GF-D8 (cell line): ENCODE results near the gene TSPAN14.

ENCODE experiments used
- DNase-seq: peaks from one replicate; lab custom pipeline; 2025; lab: John Stamatoyannopoulos, UW

Gene TSPAN14

DNA sequence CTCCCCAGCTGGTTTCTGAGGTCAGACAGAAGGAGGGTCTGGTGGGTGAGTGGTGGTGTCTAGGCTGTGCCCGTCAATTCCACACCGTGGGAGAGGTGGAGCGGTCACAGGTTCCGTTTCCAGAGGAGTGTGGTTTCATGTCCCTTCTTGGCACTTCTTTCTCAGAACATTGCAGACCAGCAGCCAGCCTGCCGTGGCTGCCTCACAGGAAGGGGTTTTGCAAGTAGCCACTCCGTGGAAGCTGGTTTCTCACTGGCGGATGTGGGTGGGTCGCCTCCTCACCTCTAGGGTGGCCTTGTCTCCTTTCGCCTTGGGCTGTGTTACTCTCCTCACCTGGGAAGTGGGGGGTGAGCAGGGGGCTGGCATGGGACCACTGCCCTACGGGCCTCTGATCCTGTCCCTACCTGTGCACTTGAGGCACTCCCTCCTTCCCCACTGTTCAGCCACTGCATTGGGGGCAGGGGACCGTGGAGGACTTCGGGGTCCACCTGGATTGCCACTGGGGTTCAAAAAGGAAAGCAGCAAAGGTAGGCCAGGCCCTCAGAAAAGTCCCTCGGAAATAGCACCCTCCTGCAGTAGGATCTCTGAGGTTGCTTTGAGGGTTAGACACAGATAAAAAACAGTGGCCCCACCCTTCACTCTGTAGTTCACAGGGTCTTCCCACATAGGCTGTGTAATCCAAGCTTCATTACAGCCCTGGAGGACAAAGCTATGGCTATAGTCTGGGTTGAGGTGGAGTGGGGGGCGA is 33.9 kb downstream of the TSPAN14 start:
- DNase-seq = peak; percentile 91

DNA sequence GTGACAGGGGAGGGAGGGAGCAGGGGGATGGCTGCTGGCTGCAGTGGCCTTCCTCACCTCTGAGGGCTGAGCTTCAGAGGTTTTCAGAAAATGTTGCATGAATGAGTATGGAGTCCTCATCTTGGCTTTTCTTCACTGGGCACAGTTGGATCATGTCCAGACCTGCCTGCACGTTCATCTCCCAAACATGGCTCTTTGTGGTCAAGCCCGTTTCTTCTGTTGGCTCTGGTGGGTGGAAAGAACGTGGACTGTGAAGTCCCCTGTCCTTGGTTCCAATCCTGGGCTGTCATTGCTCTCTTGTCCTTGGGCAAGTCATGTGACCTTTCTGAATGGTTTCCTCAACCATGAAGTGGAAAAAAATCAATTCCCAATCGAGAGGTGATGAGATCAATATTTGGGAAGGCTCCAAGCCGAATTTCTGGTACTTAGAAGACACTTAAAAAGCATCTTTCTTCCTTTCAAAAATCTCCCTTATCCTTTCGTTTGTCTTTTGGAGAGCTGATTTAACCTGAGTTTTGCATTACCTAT is 34.5 kb downstream of the TSPAN14 start:
- no peak for DNase-seq

DNA sequence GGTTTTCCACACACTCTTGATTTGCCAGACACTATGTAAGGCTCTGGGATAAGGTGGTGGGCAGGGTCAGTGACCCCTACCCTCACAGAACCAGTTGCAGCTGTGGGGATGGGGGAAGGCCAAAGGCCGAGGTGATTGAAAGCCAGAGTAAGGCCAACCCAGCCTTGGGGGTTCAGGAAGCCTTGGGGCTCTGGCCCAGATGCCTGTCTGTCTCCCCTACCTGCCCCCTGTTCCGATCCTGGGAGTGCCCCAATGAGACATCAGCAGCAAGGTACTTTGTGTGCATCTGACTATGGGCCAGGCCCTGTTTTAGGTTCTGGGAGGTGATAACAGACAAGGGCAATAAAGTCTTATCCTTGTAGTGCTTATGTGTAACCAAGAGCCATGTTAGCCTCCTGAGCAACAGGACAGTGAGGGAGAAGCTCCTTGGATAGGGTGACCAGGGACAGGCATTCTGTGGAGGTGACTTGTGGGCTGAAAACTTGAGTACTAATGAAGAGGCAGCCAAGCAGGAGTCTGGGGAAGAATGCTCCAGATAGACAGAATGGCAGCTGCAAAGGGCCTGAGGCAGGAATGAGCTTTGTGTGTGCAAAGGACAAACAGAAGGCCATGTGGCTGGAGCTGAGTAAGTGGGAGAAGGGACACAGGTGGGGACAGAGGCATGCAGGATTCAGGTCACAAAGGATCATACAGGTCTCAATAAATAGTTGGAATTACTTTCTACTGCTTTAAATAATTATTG is 35.4 kb downstream of the TSPAN14 start:
- no peak for DNase-seq

DNA sequence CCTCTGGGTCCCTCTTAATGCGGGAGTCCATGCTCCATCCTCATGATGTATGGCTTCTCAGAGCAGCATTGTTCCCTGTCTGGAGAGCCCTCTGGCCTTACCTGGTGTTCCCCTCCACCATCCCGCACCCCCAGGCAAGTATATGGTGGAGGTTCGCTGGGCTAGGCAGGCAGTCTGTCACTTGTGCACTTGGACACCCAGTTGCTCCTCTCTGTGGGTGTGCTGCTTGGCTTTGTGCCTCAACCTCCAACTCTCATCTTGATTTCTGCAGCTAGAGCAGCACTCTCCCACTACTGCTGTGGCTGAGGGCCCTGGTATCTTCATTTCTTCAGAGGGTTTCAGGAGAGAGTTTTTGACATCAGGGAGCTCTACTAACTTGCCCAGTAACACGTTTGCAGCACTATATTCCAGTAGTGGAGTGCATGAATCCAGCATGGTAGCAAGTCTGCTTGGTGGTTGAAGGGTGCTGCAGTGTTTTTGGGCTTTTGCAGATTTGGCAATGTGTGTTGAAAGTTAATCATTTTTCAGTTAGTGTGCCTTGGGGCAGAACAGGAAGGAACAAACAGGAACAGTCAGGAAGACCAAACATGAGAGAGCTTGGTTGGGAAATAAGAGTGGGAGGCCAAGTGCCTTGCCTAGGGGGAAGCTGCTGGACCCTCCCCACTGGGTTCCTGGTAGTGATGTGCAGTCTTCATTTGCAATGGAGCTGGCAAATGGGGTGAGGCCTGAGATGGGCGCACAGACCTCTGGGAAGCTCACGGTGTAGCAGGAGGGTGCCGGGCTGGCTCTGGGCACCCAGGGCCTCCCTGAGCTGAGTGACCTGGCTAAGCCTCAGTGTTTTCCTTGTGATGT is 37.4 kb downstream of the TSPAN14 start:
- peak; percentile 97 for DNase-seq

DNA sequence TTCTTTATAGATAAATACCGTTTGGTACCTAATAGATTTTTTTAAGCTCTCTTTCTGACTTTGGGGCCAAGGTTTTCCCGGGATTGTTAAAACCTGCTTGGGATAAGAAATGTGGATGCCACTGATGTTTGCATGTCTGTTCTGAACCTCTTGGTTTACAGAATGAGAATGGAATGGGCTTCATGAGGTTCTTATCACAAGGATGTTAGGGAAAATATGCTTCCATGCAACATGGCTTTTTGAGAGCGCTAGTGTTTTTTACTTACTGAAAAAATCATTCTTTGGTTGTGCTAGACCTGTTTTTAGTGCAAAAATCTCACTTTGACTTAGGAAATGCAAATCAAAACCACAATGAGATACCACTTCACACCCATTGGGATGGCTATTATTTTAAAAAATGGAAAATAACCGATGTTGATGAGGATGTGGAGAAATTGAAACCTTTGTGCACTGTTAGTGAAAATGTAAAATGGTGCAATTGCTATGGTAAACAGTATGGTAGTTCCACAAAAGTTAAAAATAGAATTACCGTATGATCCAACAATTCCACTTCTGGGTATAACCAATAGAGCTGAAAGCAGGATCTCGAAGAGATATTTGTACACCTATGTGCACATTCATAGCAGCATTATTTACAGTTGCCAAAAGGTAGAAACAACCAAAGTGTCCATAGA is 38.9 kb downstream of the TSPAN14 start:
- DNase-seq = no peak

DNA sequence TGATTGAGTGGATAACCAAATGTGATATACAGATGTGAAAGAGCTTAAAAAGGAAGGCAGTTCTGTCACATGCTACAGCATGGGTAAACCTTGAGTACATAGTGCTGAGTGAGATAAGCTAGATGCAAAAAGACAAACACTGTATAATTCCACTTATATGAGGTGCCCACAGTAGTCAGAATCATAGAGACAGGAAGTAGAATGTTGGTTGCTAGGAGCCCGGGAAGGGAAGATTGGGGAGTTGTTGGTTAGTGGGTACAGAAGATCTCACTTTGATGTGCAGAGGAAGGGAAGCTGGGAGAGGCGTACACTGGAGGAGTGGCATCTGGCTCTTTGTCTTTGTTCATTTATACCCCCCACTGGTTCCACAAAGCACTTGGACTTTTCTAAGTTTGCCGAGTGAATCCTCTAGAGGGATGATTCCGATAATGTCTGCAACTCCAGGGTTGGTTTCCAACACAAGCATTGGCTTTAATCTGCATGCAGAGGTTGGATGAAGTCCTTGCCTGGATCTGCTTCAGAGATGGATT is 39.5 kb downstream of the TSPAN14 start:
- peak; percentile 23 for DNase-seq

DNA sequence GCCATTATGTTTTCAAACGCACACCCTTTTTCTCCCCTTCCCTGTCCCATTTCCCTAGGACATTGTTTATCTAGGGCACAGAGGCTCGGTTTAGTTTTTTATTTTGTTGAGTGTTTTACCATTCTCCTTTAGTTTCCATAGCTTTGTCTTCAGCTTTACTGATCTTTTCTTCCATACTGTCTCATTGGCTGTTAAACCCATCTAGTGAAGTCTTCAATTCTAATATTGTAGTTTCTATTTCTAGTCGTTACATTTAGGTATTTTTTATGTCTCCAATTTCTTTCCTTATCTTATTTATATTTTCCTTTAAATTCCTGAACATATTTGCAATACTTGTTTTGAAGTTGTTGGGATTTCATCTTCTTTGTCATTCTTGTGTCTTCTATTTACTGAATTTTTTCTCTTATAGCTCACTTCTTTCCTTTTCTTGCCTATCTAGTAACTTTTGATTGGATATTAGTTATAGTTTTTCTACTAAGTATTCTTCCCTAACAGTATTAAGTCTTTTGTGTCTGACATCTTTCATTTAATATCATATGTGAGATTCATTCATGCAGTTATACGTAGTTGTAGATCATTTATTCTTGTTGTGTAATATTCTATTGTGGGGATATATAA is 42.6 kb downstream of the TSPAN14 start:
- DNase-seq = no peak

DNA sequence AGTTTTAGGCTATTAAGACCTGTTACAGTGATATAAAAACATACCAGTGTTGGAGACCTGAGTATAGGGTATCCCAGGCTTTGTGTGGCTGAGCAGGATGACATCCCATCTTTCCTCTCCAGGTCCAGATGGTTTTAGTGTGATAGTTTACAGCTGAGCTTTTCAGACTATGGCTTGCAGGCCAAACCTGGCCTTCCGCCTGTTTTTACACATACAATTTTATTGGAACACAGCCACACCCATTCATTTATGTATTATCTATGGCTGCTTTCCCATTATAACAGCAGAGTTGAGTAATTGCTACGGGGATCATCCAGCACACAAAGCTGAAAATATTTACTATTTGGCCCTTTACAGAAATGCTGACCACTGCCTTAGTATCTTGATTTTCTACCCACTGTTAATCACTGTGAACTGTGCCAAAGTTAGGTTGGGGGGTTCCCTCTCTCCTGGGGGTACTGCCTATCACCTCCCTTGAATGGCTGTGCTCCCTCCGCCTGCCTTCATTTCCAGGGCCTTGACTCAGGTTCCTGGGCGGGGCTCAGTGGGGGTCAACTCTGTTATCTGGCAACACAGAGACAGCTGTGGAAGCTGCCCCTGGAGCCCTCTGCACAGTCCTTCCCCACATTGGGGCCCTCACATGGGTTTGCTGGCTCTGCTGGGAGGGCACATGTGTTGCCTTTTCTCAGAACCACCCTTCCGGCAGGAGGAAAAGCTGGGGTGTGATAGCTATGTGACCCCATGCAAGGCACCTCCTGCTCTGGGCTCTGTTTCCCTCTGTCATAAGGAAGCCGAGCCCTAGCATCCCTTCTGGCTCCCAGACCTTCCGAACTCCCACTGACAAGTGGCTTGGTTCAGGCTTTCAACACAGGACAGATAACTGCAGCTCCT is 43.3 kb downstream of the TSPAN14 start:
- peak; percentile 91 for DNase-seq

DNA sequence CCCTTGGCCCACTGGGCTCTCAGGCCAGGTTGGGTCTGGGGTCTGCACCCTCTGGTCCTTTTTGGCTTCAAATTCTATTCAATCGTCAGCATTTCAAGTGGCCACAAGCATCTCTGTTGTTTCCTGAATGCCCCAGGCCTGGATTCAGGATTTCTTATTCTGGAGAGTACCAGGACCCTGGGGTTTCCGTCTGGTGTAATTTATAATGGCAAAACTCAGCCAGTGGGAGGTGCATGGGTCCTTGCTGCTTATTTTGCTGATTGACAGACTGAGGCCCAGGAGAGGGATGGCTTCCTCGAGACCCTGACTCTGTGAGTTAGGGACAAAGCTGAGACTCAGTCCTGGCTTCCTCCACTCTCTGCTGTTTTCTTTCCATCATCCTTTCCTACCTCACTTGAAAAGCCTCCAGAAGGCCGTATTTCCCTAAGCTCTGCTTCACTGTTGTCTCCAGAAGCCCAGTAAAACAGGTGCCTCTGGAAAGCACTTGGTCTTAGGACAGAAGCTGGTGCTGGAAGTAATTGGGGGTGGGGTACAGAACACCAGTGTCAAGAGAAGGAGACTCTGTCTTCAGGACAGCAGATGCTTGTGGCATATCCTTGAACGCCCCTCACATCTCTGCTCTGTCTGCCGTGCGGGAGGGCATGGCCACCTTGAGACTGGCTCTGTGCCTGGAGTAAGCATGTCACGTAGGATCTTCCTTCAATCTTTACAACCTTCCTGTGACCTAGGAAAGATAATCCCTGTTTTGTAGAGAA is 44.1 kb downstream of the TSPAN14 start:
- no peak for DNase-seq

DNA sequence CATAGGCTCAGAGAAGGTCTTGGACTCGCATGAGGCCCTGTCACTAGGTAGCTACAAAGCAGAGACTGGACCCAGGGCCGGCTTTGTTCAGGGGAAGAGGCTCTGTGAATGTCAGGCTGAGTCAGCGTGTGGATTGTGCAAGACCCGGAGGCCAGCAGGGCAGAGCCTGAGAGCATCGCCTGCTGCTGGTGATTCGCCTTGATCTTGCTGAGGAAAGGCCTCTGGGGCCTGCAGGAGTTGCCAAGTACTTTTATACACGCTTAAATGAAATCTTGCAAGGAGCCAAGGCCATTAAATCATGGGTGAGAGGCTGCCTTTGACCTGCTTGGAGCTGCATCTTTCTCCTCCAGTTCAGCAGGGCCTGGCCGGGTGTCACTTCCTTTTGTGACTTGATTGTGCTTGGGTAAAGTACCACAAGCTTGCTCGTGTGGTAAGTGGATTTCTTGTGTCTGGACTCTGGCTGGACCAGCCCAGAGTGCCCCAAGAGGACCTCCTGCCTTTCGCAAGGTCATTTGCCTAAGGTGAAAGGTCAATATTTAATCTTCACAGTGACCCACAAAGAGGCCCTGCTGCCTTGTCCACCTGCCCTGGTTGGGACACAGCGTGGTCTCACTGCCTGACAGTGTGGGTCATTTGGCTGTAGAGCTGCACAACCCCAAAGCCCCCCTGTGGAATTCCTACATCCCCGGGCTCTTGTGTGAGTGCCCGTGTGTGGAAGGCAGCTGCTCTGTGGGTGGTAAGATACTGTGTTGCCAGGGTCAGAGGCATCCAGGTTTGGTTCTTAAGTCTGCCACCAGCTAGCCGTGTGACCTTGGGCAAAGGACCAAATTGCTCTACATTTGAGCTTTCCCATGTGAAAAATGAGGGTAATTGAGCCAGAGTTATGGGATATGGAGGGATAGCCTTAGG is 45.0 kb downstream of the TSPAN14 start:
- DNase-seq = peak; percentile 87

DNA sequence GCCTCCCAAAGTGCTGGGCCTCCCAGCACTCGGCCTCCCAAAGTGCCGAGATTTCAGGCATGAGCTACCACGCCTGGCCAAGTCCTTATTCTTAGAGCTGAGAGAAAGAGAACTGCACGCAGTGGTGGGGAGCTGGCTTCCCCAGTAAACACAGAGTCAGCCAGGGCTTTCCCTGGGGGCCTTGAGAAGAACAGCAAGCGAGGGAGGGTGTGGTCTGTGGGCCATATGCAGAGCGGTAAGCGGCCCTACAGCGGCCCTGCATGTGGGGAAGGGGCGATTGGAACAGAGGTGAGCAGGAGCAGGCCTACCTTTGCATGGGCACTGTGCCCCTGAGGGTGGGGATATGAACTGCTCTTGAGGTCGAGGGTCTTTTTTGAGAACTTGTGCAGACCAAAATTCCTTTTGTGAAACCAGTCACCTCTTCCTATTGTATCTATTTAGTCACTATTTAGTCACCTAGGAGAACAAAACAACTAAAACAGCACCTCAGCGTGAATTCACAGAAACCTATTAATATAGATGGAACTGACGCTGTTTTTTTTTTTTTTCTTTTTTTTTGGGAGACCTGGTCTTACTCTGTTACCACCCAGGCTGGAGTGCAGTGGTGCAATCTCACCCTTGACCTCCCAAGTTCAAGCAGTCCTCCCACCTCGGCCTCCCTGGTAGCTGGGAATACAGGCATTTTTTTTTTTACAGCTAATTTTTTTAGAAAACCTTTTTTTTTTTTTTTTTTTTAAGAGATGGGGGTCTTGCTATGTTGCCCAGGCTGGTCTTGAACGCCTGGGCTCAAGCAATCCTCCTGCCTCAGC is 46.7 kb downstream of the TSPAN14 start:
- no peak for DNase-seq

DNA sequence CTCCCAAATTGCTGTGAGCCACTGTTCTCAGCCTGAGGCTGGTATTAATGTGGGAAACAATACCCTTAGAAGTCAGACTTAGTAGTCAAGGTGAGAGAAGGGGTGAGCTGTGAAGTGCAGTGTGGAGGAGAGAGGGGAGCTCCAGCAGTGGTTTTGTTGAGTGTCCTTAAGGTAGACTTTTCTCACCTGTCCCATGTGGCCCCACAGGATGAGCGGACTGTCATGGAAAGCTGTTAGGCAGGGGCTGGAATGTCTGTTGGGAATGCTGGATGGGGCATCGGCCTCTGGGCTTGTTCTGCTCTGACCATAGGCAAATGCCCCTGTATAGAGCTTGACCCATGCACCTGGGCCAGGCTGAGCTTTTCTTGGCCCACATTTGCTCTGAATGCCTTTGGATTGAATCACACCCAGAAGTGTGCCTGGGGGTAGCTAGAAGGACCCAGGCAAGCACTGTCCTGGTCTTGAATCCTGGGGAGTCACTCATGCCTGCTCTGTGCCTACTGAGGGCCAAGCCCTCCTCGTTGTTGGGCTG is 47.3 kb downstream of the TSPAN14 start:
- DNase-seq = no peak

DNA sequence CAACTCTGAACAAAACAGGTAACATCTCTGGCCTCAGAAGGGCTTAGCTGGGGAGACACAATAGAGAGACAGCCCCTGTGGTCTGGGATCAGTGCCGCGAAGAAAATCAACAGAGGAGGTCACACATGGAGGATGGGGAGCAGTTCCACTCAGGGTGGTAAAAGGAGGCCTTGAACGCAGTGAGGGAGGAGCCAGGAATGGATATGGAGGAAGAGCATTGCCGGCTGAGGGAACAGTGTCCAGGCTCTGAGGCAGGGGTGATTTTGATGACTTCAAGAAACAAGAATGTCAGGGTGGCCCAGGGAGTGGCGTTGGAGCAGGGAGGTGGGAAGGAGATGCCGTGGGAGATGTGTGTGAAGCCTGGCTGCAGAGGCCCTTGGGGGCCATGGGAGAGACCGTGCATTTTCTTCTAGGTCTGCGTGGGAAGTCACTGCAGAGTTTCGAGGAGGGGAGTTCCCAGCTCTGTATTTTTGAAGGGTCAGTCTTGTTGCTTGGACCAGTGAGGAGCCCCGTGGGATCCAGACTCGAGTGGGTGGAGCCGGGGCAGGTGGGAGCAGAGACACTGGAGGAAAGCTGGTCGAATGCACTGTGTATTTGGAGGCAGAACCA is 47.9 kb downstream of the TSPAN14 start:
- DNase-seq = no peak

DNA sequence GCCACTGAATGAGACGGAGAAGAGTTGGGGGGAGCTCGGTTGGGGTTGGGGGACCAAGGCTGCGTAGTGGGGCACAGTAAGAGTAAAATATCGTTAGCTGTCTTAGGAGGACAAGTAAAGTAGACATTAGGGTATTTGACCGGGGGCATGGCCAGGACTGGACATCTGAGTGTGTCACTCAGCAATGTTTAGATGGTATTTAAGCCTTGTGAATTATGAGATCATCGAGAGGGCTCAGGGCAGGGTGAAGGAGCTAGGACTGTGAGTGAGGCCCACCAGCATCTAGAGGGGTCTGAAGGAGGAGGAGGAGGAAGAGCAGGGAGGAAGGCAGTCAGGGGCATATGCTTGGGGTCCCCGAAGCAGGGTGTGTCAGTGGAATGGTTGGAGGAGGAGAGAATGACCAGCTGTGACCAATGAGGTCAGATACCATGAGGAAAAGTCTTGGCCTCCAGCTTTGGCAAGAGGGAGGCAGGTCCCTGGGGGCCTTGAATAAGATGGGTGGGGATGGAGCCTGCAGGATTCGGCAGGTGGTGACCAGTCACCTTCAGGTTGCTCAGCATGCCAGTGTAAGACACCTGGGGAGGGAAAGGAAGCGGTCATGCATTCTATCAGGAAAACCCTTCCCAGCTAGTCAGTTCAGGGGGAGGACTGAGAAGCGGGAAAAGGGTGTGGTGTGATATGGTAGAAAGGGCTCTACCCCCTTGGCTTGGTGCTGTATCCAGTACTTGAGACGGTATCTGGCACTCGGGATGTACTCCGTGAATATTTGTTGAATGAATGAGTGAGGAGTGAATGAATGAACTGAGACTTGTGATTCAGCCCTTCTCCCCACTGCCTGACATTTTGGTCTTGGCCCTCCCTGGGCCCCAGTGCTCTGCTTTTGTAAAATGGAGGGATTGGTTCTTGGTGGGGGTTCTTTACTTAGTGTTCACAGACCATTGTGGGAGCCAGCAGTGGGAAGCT is 48.8 kb downstream of the TSPAN14 start:
- no peak for DNase-seq

DNA sequence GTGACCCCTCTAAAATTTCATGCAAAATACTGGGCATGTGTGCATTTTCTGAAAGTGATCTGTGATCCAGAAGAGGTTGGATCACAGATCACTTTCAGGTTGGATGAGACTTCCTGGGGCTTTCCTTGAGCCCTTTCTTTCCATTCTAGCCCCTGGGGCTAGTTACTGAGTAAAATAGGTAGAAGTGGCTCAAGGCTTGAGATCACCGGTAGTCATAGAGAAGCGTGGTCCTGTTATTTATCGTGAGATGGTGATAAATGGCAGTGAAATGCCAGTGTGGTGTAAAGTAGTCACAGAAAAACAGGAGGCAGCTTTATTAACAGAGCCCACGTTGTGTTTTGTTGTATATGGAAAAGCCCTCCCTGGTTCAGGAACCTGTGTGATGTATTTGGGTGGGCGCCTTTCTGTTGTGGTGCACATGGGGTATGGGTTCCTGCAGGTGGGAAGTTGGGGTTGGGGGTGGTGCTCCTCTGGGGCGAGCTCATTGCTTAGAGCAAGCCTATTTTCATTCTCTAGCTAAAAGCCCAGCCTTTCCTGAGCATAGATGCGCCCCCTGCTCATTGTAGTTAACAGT is 49.6 kb downstream of the TSPAN14 start:
- DNase-seq = no peak
